SU-DHL-6 (cell line): ENCODE measurements around the gene GLYATL1.
"Not testable (repeated sequence)": the region's sequence is repeated elsewhere in the genome, so short reads cannot be mapped to it uniquely, and the experiment has no call there.

Experiments used
- H2AFZ ChIP-seq: fragments of 200-600 bp; sonication (generic); 2 replicates; pipeline ENCODE4 v1.6.1; 2014; ENCODE audit warnings: low read depth, mild to moderate bottlenecking, moderate library complexity, mixed read lengths, antibody characterized with exemption, low read length; ENCODE audit not compliant: severe bottlenecking
- H3F3A ChIP-seq: fragments of 200-600 bp; shearing (Covaris generic); 2 replicates; pipeline ENCODE4 v1.6.0; 2016; ENCODE audit warnings: antibody characterized with exemption, mild to moderate bottlenecking; ENCODE audit not compliant: insufficient read depth
- H3K27ac ChIP-seq: fragments of 200-600 bp; sonication (generic); 2 replicates; pipeline ENCODE4 v1.5.1; 2016; ENCODE audit warnings: low read depth, mild to moderate bottlenecking, low read length, moderate library complexity, mixed read lengths
- H3K27me3 ChIP-seq: fragments of 200-600 bp; sonication (generic), shearing (Covaris generic); 2 replicates; pipeline ENCODE4 v1.6.0; 2014; ENCODE audit warnings: mild to moderate bottlenecking, low read length
- H3K36me3 ChIP-seq: fragments of 200-600 bp; sonication (generic); 2 replicates; pipeline ENCODE4 v1.6.1; 2014; ENCODE audit warnings: mild to moderate bottlenecking, low read length, mixed read lengths
- H3K4me2 ChIP-seq: fragments of 300-600, 200-600 bp; shearing (Covaris generic), sonication (generic); 2 replicates; pipeline ENCODE4 v1.6.0; 2014; ENCODE audit warnings: low read length, low read depth, mild to moderate bottlenecking; ENCODE audit not compliant: poor library complexity, severe bottlenecking
- H3K4me3 ChIP-seq: fragments of 200-600 bp; sonication (generic); 2 replicates; pipeline ENCODE4 v1.5.1; 2014; ENCODE audit warnings: antibody characterized with exemption, low read length, mild to moderate bottlenecking, mixed read lengths; ENCODE audit not compliant: insufficient read depth, poor library complexity, severe bottlenecking
- H3K79me2 ChIP-seq: fragments of 200-600 bp; sonication (generic); 2 replicates; pipeline ENCODE4 v1.6.1; 2014; ENCODE audit warnings: mild to moderate bottlenecking, low read length, moderate library complexity; ENCODE audit not compliant: insufficient read depth
- H3K9ac ChIP-seq: fragments of 200-600 bp; sonication (generic); 2 replicates; pipeline ENCODE4 v1.7.0; 2014; ENCODE audit warnings: mild to moderate bottlenecking, low read length
- H3K9me2 ChIP-seq: fragments of 200-600 bp; sonication (generic); replicated peaks from 2 replicates; pipeline ENCODE4 v1.6.1; 2014; ENCODE audit warnings: low read length; ENCODE audit not compliant: insufficient read depth
- H3K9me3 ChIP-seq: fragments of 200-600 bp; sonication (generic); 2 replicates; pipeline ENCODE4 v1.6.1; 2014; ENCODE audit warnings: low read length, mixed read lengths; ENCODE audit not compliant: insufficient read depth
- H4K20me1 ChIP-seq: fragments of 200-600 bp; sonication (generic); 2 replicates; pipeline ENCODE4 v1.6.1; 2014; ENCODE audit warnings: low read depth, mild to moderate bottlenecking, antibody characterized with exemption, low read length, moderate library complexity, mixed read lengths
- EZH2phosphoT487 ChIP-seq: fragments of 200-600 bp; sonication (generic), shearing (Covaris generic); conservative IDR thresholded peaks from 2 replicates; pipeline ENCODE4 v1.6.1; 2018; ENCODE audit warnings: mild to moderate bottlenecking, antibody characterized with exemption, low read length, moderate library complexity, mixed read lengths
- TF ChIP-seq, protein P1 (sequence below): fragments of 200-600 bp; sonication (generic); IDR thresholded peaks from one replicate; pipeline ENCODE4 v1.5.1; 2017; ENCODE audit warnings: antibody characterized with exemption, mild to moderate bottlenecking, low read length, moderate library complexity; ENCODE audit not compliant: insufficient read depth, poor library complexity, severe bottlenecking

Gene GLYATL1

DNA sequence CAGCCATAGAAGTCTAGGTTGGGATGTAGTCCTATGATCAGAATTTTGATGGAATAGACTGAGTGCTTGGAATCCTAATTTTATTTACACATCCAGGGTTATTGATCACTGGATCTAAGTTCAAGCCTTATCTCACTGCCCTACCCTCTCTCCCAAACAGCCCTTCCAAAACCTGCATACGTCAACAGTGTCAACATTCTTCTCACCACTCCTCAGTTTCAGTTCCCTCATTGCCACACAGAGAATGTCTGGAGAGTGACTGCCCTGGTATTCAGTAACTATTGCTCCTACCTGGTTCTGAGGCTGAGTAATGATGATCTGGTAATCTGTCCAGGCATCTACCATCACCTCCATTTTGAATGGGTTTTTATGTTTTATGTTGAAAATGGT, 60.0 kb downstream of the GLYATL1 start:
- H4K20me1 ChIP-seq = no peaks in the 10 kb centered on the region
- H2AFZ ChIP-seq = no peak overlapping the region
- no peak overlapping the region for H3K9ac ChIP-seq
- H3F3A ChIP-seq = no peaks in the 10 kb centered on the region
- H3K9me2 ChIP-seq = no peaks in the 10 kb centered on the region
- H3K27ac ChIP-seq = no peak overlapping the region
- H3K27me3 ChIP-seq = no peaks in the 10 kb centered on the region
- no peaks in the 10 kb centered on the region for H3K79me2 ChIP-seq
- no peak overlapping the region for H3K4me3 ChIP-seq
- no peak for TF ChIP-seq EZH2phosphoT487
- TF ChIP-seq, protein P1, sequence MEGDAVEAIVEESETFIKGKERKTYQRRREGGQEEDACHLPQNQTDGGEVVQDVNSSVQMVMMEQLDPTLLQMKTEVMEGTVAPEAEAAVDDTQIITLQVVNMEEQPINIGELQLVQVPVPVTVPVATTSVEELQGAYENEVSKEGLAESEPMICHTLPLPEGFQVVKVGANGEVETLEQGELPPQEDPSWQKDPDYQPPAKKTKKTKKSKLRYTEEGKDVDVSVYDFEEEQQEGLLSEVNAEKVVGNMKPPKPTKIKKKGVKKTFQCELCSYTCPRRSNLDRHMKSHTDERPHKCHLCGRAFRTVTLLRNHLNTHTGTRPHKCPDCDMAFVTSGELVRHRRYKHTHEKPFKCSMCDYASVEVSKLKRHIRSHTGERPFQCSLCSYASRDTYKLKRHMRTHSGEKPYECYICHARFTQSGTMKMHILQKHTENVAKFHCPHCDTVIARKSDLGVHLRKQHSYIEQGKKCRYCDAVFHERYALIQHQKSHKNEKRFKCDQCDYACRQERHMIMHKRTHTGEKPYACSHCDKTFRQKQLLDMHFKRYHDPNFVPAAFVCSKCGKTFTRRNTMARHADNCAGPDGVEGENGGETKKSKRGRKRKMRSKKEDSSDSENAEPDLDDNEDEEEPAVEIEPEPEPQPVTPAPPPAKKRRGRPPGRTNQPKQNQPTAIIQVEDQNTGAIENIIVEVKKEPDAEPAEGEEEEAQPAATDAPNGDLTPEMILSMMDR = no peak
- no peaks in the 10 kb centered on the region for H3K9me3 ChIP-seq
- H3K4me2 ChIP-seq = no peak overlapping the region
- no peaks in the 10 kb centered on the region for H3K36me3 ChIP-seq

DNA sequence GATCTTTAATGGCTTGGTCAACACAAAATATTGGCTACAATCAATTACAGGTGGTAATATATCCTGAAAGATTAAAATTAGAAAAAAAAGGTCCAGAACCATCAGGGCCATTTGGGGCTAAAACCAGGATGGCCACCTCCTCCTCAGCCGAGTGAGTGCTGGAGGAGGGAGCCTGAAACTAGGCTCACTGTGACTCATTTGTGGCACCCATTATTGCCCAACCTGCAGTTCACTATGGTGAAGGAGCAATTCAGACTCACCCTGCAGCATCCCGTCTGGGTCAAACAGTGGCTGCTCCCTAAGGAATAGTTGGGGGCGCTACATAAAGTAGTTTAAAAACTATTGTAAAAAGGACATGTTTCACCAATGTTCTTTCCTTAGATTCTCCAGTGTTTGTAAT, 60.7 kb downstream of the GLYATL1 start:
- no peaks in the 10 kb centered on the region for H3K9me2 ChIP-seq
- TF ChIP-seq, protein P1 = no peak
- no peak for TF ChIP-seq EZH2phosphoT487
- no peaks in the 10 kb centered on the region for H4K20me1 ChIP-seq
- H3K9ac ChIP-seq = no peak overlapping the region
- H3K9me3 ChIP-seq = no peaks in the 10 kb centered on the region
- H3K79me2 ChIP-seq = no peaks in the 10 kb centered on the region
- H3K27me3 ChIP-seq = no peaks in the 10 kb centered on the region
- no peaks in the 10 kb centered on the region for H3K36me3 ChIP-seq
- no peak overlapping the region for H3K4me3 ChIP-seq
- no peak overlapping the region for H2AFZ ChIP-seq
- H3F3A ChIP-seq = no peaks in the 10 kb centered on the region
- H3K27ac ChIP-seq = no peak overlapping the region
- no peak overlapping the region for H3K4me2 ChIP-seq

DNA sequence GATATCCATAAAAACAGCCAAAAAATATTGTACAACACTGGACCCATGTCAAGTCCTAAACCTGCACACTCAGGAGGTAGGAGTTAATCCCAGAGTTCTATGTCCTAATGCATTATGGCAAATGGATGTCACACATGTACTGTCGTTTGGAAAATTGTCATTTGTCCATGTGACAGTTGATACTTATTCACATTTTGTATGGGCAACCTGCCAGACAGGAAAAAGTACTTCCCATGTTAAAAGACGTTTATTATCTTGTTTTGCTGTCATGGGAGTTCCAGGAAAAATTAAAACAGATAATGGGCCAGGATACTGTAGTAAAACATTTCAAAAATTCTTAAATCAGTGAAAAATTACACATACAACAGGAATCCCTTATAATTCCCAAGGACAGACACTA, 62.7 kb downstream of the GLYATL1 start:
- not testable (repeated sequence) for H3K9me3 ChIP-seq, H3K9ac ChIP-seq, H3K27ac ChIP-seq, H3F3A ChIP-seq, H3K9me2 ChIP-seq, H3K4me3 ChIP-seq, H2AFZ ChIP-seq, H3K36me3 ChIP-seq, H3K79me2 ChIP-seq, H3K27me3 ChIP-seq, H3K4me2 ChIP-seq, H4K20me1 ChIP-seq
